Astrocyte (in vitro differentiated cells and primary cell): Measurements from ENCODE around the gene ELMOD3. TPM values are rescaled to one million over a fixed set of nuclear protein-coding genes. Genes with fewer than 3 reads are reported as not detected.

Experiments
- DNase-seq: peaks from one replicate; pipeline ENCODE4 v3.0.0-alpha.2; 2010; ENCODE audit warnings: low read depth
- FAIRE-seq: peaks from 2 replicates; lab custom pipeline; 2011; peaks lifted over from hg19 to GRCh38; lab: Jason Lieb, UNC
- H2AFZ ChIP-seq: 2 replicates; pipeline ENCODE4 v1.6.0; 2012; ENCODE audit warnings: low read depth, low read length, inconsistent platforms
- H3K27ac ChIP-seq: 2 replicates; pipeline ENCODE4 v1.5.1; 2011; ENCODE audit warnings: low read depth, low read length, inconsistent platforms
- H3K27me3 ChIP-seq: 2 replicates; pipeline ENCODE4 v1.6.0; 2011; ENCODE audit warnings: low read length, inconsistent platforms; ENCODE audit not compliant: insufficient read depth
- H3K36me3 ChIP-seq: 2 replicates; pipeline ENCODE4 v1.5.1; 2011; ENCODE audit warnings: low read length, inconsistent platforms; ENCODE audit not compliant: insufficient read depth
- H3K4me1 ChIP-seq: 2 replicates; pipeline ENCODE4 v1.5.1; 2011; ENCODE audit warnings: low read length, inconsistent platforms; ENCODE audit not compliant: insufficient read depth
- H3K4me2 ChIP-seq: 2 replicates; pipeline ENCODE4 v1.6.0; 2012; ENCODE audit warnings: low read length, inconsistent platforms
- H3K4me3 ChIP-seq: 2 replicates; pipeline ENCODE4 v1.5.1; 2011; ENCODE audit warnings: low read depth, mild to moderate bottlenecking, low read length, inconsistent platforms; ENCODE audit not compliant: insufficient read depth
- H3K79me2 ChIP-seq: 2 replicates; pipeline ENCODE4 v1.6.0; 2012; ENCODE audit warnings: mild to moderate bottlenecking, low read length, inconsistent platforms; ENCODE audit not compliant: insufficient read depth
- H3K9ac ChIP-seq: 2 replicates; pipeline ENCODE4 v1.6.0; 2012; ENCODE audit warnings: mild to moderate bottlenecking, low read length, inconsistent platforms
- H3K9me3 ChIP-seq: 2 replicates; pipeline ENCODE4 v1.5.1; 2012; ENCODE audit warnings: low read depth, mild to moderate bottlenecking, low read length, inconsistent platforms; ENCODE audit not compliant: insufficient read depth
- H4K20me1 ChIP-seq: 2 replicates; pipeline ENCODE4 v1.6.0; 2012; ENCODE audit warnings: low read length, inconsistent platforms; ENCODE audit not compliant: insufficient read depth
- H3K27ac Mint-ChIP-seq: one replicate; pipeline ENCODE4 v1.8.0; 2021; ENCODE audit warnings: mild to moderate bottlenecking, mixed read lengths; ENCODE audit not compliant: unreplicated experiment
- H3K27me3 Mint-ChIP-seq: one replicate; pipeline ENCODE4 v1.8.0; 2021; ENCODE audit warnings: low read depth, mixed read lengths; ENCODE audit not compliant: unreplicated experiment
- H3K36me3 Mint-ChIP-seq: one replicate; pipeline ENCODE4 v1.8.0; 2021; ENCODE audit warnings: low read depth, mixed read lengths; ENCODE audit not compliant: unreplicated experiment
- H3K4me1 Mint-ChIP-seq: one replicate; pipeline ENCODE4 v1.8.0; 2021; ENCODE audit warnings: low read depth, mixed read lengths; ENCODE audit not compliant: unreplicated experiment
- H3K4me3 Mint-ChIP-seq: one replicate; pipeline ENCODE4 v1.8.0; 2021; ENCODE audit warnings: mild to moderate bottlenecking, moderate library complexity, mixed read lengths; ENCODE audit not compliant: unreplicated experiment
- H3K9me3 Mint-ChIP-seq: one replicate; pipeline ENCODE4 v1.8.0; 2021; ENCODE audit warnings: mild to moderate bottlenecking, mixed read lengths; ENCODE audit not compliant: unreplicated experiment
- CTCF ChIP-seq: IDR thresholded peaks from 2 replicates; pipeline ENCODE4 v1.5.1; 2011; ENCODE audit warnings: low read depth, mild to moderate bottlenecking, inconsistent platforms, low read length, moderate library complexity; ENCODE audit not compliant: insufficient read depth
- EZH2 ChIP-seq: IDR thresholded peaks from 2 replicates; pipeline ENCODE4 v1.6.1; 2012; ENCODE audit warnings: mild to moderate bottlenecking, low read length, inconsistent platforms; ENCODE audit not compliant: insufficient read depth
- total RNA-seq: library from RNA; stranded (reverse); gene quantifications from 2 replicates; pipeline ENCODE4 v1.2.1, GENCODE V29; 2021

Gene ELMOD3
- total RNA-seq, 1 donor from 2014 or later = 11.7 TPM

DNA sequence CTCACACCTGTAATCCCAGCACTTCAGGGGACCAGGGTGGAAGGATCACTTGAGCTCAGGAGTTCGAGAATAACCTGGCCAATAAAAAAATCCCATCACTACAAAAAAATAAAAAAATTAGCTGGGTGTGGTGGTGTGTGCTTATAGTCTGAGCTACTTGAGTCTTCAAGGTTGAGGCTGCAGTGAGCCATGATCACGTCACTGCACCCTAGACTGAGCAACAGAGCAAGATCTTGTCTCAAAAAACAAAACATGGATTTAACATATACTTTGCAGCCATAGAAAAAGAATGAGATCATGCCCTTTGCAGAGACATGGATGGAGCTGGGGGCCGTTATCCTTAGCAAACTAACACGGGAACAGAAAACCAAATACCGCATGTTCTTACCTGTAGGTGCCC is 86.2 kb downstream of the ELMOD3 start:
- FAIRE-seq = no peak
- Mint-ChIP-seq H3K4me1 (peaks cover 18% of the 10 kb centered on the region), H3K27ac (peak overlapping the region; percentile 26), H3K27me3 (peaks cover 14% of the 10 kb centered on the region), H3K36me3 (peaks cover 2% of the 10 kb centered on the region), H3K9me3 (no peaks in the 10 kb centered on the region), H3K4me3 (no peak overlapping the region)
- H3K4me1 ChIP-seq = peaks cover 17% of the 10 kb centered on the region
- H4K20me1 ChIP-seq = no peaks in the 10 kb centered on the region
- H3K9ac ChIP-seq = no peak overlapping the region
- H3K27me3 ChIP-seq = no peaks in the 10 kb centered on the region
- TF ChIP-seq CTCF (no peak), EZH2 (no peak)
- H3K36me3 ChIP-seq = no peaks in the 10 kb centered on the region
- H3K27ac ChIP-seq = no peak overlapping the region
- DNase-seq = no peak
- H2AFZ ChIP-seq = no peak overlapping the region
- H3K9me3 ChIP-seq = no peaks in the 10 kb centered on the region
- no peak overlapping the region for H3K4me3 ChIP-seq
- no peak overlapping the region for H3K4me2 ChIP-seq
- no peaks in the 10 kb centered on the region for H3K79me2 ChIP-seq

Other genes with a start within 250 kb of the ELMOD3 start
- gene TCF7L1, start 221.4 kb upstream of the ELMOD3 start, total RNA-seq = 27.2 and 30.8 TPM in 2 replicates
- 86.7 and 90.8 TPM in 2 replicates for gene TGOLN2, start 26.8 kb upstream of the ELMOD3 start, total RNA-seq
- 38.2 and 38.5 TPM in 2 replicates for gene RETSAT, start 241 bp upstream of the ELMOD3 start, total RNA-seq
- 59.3 and 68.2 TPM in 2 replicates for gene CAPG, start 55.6 kb downstream of the ELMOD3 start, total RNA-seq
- 0.58 and 0.64 TPM in 2 replicates for gene SH2D6, start 63.9 kb downstream of the ELMOD3 start, total RNA-seq
- gene MAT2A, start 184.4 kb downstream of the ELMOD3 start, total RNA-seq = 175 and 180 TPM in 2 replicates
- gene GGCX, start 206.7 kb downstream of the ELMOD3 start, total RNA-seq = 79.0 and 94.6 TPM in 2 replicates
- gene VAMP8, start 222.8 kb downstream of the ELMOD3 start, total RNA-seq = 30.6 and 35.3 TPM in 2 replicates
- 17.1 and 17.6 TPM in 2 replicates for gene VAMP5, start 229.7 kb downstream of the ELMOD3 start, total RNA-seq
- gene RNF181, start 241.0 kb downstream of the ELMOD3 start, total RNA-seq = 155 and 176 TPM in 2 replicates
- 20.4 and 22.2 TPM in 2 replicates for gene TMEM150A, start 247.9 kb downstream of the ELMOD3 start, total RNA-seq